HG03159 (cell line): ENCODE measurements around the gene RPL36.

Experiments
- ATAC-seq: cut with Tn5 transposase; IDR thresholded peaks from one replicate; pipeline ENCODE4 v1.9.1; 2021; ENCODE audit warnings: mild to moderate bottlenecking, moderate library complexity; ENCODE audit not compliant: unreplicated experiment

RPL36 gene

GRCh38 chr19:5673752-5674151 is 16.3 kb upstream of the RPL36 start:
- ATAC-seq, result no peak

DNA sequence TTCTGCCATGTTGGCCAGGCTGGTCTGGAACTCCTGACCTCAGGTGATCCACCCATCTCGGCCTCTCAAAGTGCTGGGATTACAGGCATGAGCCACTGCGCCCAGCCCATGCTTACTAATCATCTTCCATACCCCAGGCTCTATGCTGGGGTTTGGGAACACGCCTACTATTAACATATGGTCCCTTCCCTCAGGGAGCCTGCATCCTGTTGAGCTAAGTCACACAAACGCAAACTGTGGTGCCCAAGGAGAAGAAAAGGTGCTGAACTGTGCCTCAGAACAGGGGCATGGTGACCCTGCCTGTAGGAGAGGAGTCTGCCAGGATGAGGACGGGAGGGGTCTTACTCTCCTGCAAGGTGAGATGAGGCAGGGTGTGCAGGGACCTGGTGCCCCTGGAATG is 15.4 kb upstream of the RPL36 start:
- no peak for ATAC-seq

- ATAC-seq, result no peak
Observed at GRCh38 chr19:5676105-5676771, 13.9 kb upstream of the RPL36 start.

DNA sequence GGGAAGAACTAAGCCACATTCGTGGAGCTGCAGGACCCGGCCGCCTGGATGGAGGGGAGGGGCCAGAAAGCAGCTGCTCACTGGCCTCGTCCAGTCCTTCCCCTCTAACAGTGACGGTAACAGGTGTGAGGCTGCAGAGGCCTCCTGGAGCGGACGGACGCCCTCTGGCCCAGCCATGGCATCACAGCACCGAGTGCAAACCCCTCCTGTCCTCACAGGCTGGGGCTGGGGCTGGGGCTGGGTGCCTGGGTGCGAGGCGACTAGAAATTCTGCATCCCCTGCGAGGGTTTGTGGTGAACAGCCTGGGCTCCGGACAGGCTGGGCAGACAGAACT is 13.4 kb upstream of the RPL36 start:
- ATAC-seq, result no peak

DNA sequence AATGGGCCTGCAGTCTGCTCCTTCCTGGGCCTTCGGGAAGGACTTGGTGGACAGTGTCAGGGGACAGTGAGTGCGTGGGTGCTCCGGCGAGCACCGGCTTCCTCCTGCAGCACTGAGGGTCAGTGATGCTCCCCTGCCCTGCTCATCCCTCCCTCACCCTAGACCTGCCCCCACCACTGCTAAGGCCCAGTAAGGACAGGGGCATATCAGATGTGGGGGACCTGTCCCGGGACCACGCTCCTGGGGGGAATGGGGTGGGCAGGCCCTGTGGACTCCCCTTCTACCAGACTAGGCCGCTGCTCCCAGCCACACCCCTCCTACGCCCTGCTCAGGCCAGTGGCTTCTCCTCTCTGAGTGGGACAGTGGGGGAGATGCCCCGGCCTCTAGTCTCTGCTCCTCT is 13.0 kb upstream of the RPL36 start:
- ATAC-seq, result no peak

DNA sequence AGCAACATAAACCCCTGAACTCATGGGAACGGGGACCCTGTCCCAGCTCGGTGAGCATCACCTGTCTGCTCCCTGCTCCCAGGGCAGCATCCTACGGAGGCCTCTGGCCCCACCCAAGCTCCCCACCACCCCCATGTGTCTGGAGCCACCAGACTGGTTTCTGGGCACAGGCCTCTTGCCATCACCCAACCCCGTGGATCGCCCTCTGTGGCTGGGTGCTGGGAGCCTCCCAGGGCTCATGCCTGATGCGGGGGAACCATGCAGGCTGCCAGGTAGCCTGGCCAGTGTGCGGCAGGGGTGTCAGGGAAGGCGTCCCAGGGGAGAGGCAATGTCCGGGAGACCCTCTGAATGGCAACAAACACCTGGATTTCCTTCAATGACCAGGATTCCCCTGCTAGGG is 12.5 kb upstream of the RPL36 start:
- no peak for ATAC-seq

GRCh38 chr19:5678071-5678718 is 11.9 kb upstream of the RPL36 start:
- no peak for ATAC-seq

- ATAC-seq, result no peak
Observed at GRCh38 chr19:5679289-5680083, 10.6 kb upstream of the RPL36 start.

DNA sequence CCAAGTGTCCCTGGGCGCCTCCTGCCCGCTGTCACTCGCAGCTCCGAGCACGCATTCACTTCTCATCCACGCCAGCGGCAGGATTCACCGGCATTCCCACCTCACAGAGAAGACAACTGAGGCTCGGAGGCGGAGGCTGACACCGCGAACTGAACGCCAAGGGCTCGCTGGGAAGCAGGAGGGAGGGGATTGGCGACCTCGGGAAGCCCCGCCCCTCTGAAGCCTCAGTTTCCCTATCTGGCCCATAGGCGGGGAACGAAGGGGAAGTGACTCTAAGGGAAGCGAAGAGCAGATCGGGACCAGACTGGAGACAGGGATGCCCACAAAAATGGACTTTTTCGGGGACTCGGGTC is 10.0 kb upstream of the RPL36 start:
- ATAC-seq, result no peak

DNA sequence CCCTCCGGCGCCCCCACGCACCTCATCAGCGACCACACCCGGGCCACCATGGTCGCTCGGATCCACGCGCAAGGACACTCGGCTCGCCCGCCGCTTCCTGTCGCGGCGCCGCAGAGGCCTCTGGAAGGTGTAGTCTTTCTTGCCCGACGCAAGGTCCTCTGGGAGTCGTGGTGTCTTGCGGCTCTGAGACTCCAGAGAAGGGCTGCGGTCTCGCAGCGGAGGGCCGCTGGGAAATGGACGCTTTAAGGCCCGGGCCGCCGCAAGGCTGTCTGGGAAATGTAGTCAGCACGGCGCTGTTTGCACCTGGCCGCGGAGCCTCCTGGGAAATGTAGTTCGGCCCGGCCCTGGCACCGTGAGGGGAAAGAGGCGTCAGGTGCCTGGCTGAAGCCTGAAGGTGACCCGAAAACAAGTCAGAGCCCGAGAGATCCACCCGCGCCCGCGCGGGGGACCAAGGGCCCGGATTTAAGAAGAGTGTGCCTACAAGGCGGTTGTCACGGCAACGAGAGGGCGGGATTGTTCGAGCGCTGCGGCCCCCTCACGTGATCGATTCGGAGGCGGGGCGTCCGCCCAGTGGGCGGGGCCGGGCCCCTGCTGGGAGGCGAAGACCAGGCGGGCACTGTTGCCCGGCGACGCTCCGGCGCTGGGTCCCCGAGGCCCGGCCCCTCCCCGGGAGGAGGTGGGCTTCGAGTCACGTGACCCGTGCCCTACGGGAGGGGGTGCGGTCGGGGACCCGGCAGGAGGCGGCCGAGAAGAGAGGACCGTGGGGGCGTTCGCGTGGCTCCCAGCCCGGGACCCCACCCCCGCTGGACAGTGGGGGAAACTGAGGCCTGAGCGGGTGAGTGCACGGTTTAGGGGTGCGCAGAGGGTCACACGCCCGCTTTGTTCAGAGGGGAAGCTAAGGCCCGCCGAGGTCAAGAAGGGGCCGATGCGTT is 9.4 kb upstream of the RPL36 start, which contains the start of the genes HSD11B1L and MICOS13:
HSD11B1L (plus strand) TSS at position 591 of the 932 bp plus-strand sequence. CDS start 3,806 bp downstream, outside the sequence.
MICOS13 (minus strand) TSS at position 80 of the 932 bp plus-strand sequence; CDS start at position 50, 30 bp downstream.
- ATAC-seq, result peak; percentile 83

- ATAC-seq, result no peak
Observed at GRCh38 chr19:5681391-5682106, 8.5 kb upstream of the RPL36 start.

DNA sequence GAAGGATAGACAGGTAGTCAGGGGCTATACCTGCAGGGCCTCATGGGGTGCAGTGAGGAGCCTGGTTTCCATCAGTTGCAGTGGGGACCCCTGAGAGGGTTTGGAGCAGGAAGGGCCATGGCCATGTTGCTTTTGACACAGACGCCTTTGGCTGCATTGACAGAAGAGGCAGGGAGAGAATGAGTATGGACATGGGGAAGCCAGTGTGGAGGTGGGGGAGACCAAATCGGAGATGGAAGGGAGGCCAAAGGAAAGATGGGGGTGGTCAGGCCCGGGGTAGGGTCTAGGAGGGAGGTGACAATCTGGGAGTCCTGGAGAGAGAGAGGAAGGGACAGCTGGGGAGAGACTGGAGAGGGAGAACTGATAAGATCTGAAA is 8.0 kb upstream of the RPL36 start:
- ATAC-seq, result no peak

GRCh38 chr19:5683177-5683886 is 6.8 kb upstream of the RPL36 start:
- no peak for ATAC-seq

DNA sequence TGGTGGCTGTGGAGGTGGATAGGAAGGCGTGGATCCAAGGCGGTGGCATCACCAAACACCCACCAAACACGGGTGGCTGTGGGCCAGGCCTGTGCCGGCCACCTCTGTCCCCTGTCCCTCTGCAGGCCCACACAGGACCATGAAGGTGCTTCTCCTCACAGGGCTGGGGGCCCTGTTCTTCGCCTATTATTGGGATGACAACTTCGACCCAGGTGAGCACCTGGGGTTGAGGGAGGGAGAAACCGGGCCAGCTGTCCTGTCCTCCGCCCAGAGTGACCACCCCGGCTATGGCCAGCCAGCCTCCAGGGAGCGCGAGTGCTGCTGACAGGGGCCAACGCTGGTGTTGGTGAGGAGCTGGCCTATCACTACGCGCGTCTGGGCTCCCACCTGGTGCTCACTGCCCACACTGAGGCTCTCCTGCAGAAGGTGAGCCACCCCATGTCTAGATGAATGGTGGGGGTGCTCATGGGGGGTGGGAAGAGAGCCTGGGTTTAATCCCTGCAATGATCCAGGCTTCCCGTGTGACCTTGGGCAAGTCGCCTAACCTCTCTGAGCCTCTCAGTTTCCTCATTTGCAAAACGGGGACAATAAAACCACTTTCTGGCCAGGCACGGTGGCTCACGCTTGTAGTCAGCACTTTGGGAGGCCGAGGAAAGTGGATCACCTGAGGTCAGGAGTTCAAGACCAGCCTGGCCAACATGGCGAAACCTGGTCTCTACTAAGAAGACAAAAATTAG is 5.2 kb upstream of the RPL36 start:
- no peak for ATAC-seq

GRCh38 chr19:5686326-5686646 is 3.8 kb upstream of the RPL36 start:
- no peak for ATAC-seq

- ATAC-seq, result peak; percentile 46
Observed at GRCh38 chr19:5686647-5687359, 3.3 kb upstream of the RPL36 start.

- no peak for ATAC-seq
Observed at GRCh38 chr19:5687360-5688198, 2.5 kb upstream of the RPL36 start.
